ENCODE measurements around the gene ELMO2.

The ELMO2 gene

GRCh38 chr20:46331611-46332361 is 74.6 kb downstream of the ELMO2 start:
- Mint-ChIP-seq H3K27me3 (peaks cover 20% of the 10 kb centered on the region), H3K4me3 (no peak overlapping the region), H3K36me3 (no peaks in the 10 kb centered on the region), H3K9me3 (no peaks in the 10 kb centered on the region), H3K27ac (no peak overlapping the region), H3K4me1 (no peaks in the 10 kb centered on the region)
- ATAC-seq (ENCODE audit: low read depth) (no peak), DNase-seq (ENCODE audit: low spot score in 2 of 2) (no peak)

GRCh38 chr20:46330831-46331371 is 75.5 kb downstream of the ELMO2 start:
- H3K4me3 Mint-ChIP-seq = no peak overlapping the region
- peaks cover 20% of the 10 kb centered on the region for H3K27me3 Mint-ChIP-seq
- H3K36me3 Mint-ChIP-seq = no peaks in the 10 kb centered on the region
- ATAC-seq (ENCODE audit: low read depth) (no peak), DNase-seq (ENCODE audit: low spot score in 2 of 2) (no peak)
- no peak overlapping the region for H3K27ac Mint-ChIP-seq
- no peaks in the 10 kb centered on the region for H3K4me1 Mint-ChIP-seq
- H3K9me3 Mint-ChIP-seq = no peaks in the 10 kb centered on the region

- peak; percentile 66 for ATAC-seq (ENCODE audit: low read depth)
- DNase-seq (ENCODE audit: low spot score in 2 of 2) = no peak
- Mint-ChIP-seq H3K27ac (no peak overlapping the region), H3K4me1 (no peaks in the 10 kb centered on the region), H3K9me3 (no peaks in the 10 kb centered on the region), H3K4me3 (no peak overlapping the region), H3K36me3 (no peaks in the 10 kb centered on the region), H3K27me3 (peaks cover 21% of the 10 kb centered on the region)
These were observed 76.2 kb downstream of the ELMO2 start for GRCh38 chr20:46330072-46330763.

- Mint-ChIP-seq H3K27ac (no peak overlapping the region), H3K27me3 (peaks cover 18% of the 10 kb centered on the region), H3K36me3 (no peaks in the 10 kb centered on the region), H3K4me3 (no peak overlapping the region), H3K9me3 (no peaks in the 10 kb centered on the region), H3K4me1 (no peaks in the 10 kb centered on the region)
- no peak for DNase-seq (ENCODE audit: low spot score in 2 of 2)
- ATAC-seq (ENCODE audit: low read depth) = no peak
These were observed 78.1 kb downstream of the ELMO2 start for GRCh38 chr20:46328200-46328882.

- Mint-ChIP-seq H3K27me3 (peaks cover 17% of the 10 kb centered on the region), H3K36me3 (no peaks in the 10 kb centered on the region), H3K4me1 (no peaks in the 10 kb centered on the region), H3K27ac (no peak overlapping the region), H3K9me3 (no peaks in the 10 kb centered on the region), H3K4me3 (no peak overlapping the region)
- no peak for DNase-seq (ENCODE audit: low spot score in 2 of 2)
- no peak for ATAC-seq (ENCODE audit: low read depth)
These were observed 78.9 kb downstream of the ELMO2 start for GRCh38 chr20:46327557-46327956.

GRCh38 chr20:46325789-46326188 is 80.6 kb downstream of the ELMO2 start:
- ATAC-seq (ENCODE audit: low read depth) = no peak
- peaks cover 25% of the 10 kb centered on the region for H3K27me3 Mint-ChIP-seq
- H3K36me3 Mint-ChIP-seq = no peaks in the 10 kb centered on the region
- H3K4me1 Mint-ChIP-seq = no peaks in the 10 kb centered on the region
- no peak overlapping the region for H3K4me3 Mint-ChIP-seq
- no peak for DNase-seq (ENCODE audit: low spot score in 2 of 2)
- H3K9me3 Mint-ChIP-seq = no peaks in the 10 kb centered on the region
- no peak overlapping the region for H3K27ac Mint-ChIP-seq

GRCh38 chr20:46324960-46325703 is 81.3 kb downstream of the ELMO2 start:
- no peak for ATAC-seq (ENCODE audit: low read depth)
- H3K36me3 Mint-ChIP-seq = no peaks in the 10 kb centered on the region
- no peak overlapping the region for H3K4me3 Mint-ChIP-seq
- H3K4me1 Mint-ChIP-seq = no peaks in the 10 kb centered on the region
- no peak for DNase-seq (ENCODE audit: low spot score in 2 of 2)
- no peak overlapping the region for H3K27ac Mint-ChIP-seq
- peaks cover 26% of the 10 kb centered on the region for H3K27me3 Mint-ChIP-seq
- no peaks in the 10 kb centered on the region for H3K9me3 Mint-ChIP-seq

- ATAC-seq (ENCODE audit: low read depth) (no peak), DNase-seq (ENCODE audit: low spot score in 2 of 2) (no peak)
- no peak overlapping the region for H3K4me3 Mint-ChIP-seq
- H3K9me3 Mint-ChIP-seq = no peaks in the 10 kb centered on the region
- H3K27me3 Mint-ChIP-seq = peaks cover 26% of the 10 kb centered on the region
- H3K36me3 Mint-ChIP-seq = no peaks in the 10 kb centered on the region
- H3K27ac Mint-ChIP-seq = no peak overlapping the region
- H3K4me1 Mint-ChIP-seq = no peaks in the 10 kb centered on the region
These were observed 82.0 kb downstream of the ELMO2 start for GRCh38 chr20:46324379-46324778.

GRCh38 chr20:46323557-46323956 is 82.9 kb downstream of the ELMO2 start:
- peaks cover 29% of the 10 kb centered on the region for H3K27me3 Mint-ChIP-seq
- H3K9me3 Mint-ChIP-seq = no peaks in the 10 kb centered on the region
- ATAC-seq (ENCODE audit: low read depth) = no peak
- no peaks in the 10 kb centered on the region for H3K36me3 Mint-ChIP-seq
- no peak overlapping the region for H3K27ac Mint-ChIP-seq
- H3K4me3 Mint-ChIP-seq = no peak overlapping the region
- H3K4me1 Mint-ChIP-seq = no peaks in the 10 kb centered on the region
- DNase-seq (ENCODE audit: low spot score in 2 of 2) = no peak

- H3K27ac Mint-ChIP-seq = no peak overlapping the region
- ATAC-seq (ENCODE audit: low read depth) (no peak), DNase-seq (ENCODE audit: low spot score in 2 of 2) (no peak)
- H3K27me3 Mint-ChIP-seq = peaks cover 27% of the 10 kb centered on the region
- no peak overlapping the region for H3K4me3 Mint-ChIP-seq
- H3K36me3 Mint-ChIP-seq = no peaks in the 10 kb centered on the region
- no peaks in the 10 kb centered on the region for H3K9me3 Mint-ChIP-seq
- H3K4me1 Mint-ChIP-seq = no peaks in the 10 kb centered on the region
These were observed 83.8 kb downstream of the ELMO2 start for GRCh38 chr20:46322641-46323040.

- peaks cover 42% of the 10 kb centered on the region for H3K27me3 Mint-ChIP-seq
- H3K4me3 Mint-ChIP-seq = no peak overlapping the region
- no peaks in the 10 kb centered on the region for H3K4me1 Mint-ChIP-seq
- no peak overlapping the region for H3K27ac Mint-ChIP-seq
- H3K9me3 Mint-ChIP-seq = no peaks in the 10 kb centered on the region
- no peaks in the 10 kb centered on the region for H3K36me3 Mint-ChIP-seq
- ATAC-seq (ENCODE audit: low read depth) = no peak
- no peak for DNase-seq (ENCODE audit: low spot score in 2 of 2)
These were observed 88.7 kb downstream of the ELMO2 start for GRCh38 chr20:46317685-46318177.

GRCh38 chr20:46316984-46317684 is 89.3 kb downstream of the ELMO2 start:
- no peak overlapping the region for H3K4me3 Mint-ChIP-seq
- H3K36me3 Mint-ChIP-seq = no peaks in the 10 kb centered on the region
- H3K9me3 Mint-ChIP-seq = no peaks in the 10 kb centered on the region
- H3K27ac Mint-ChIP-seq = no peak overlapping the region
- ATAC-seq (ENCODE audit: low read depth) (no peak), DNase-seq (ENCODE audit: low spot score in 2 of 2) (no peak)
- H3K4me1 Mint-ChIP-seq = peaks cover 1% of the 10 kb centered on the region
- H3K27me3 Mint-ChIP-seq = peaks cover 40% of the 10 kb centered on the region
